OCI-LY1 (cell line): ENCODE results near the gene CDK5R1.

Experiments used
- EZH2 ChIP-seq: fragments of 200-600 bp; sonication (generic), shearing (Covaris generic); IDR thresholded peaks from 2 replicates; pipeline ENCODE4 v1.8.0; 2017; ENCODE audit warnings: borderline replicate concordance, mixed run types, mild to moderate bottlenecking, antibody characterized with exemption, low read length, moderate library complexity, mixed read lengths
- TF ChIP-seq, protein P1 (sequence below): fragments of 200-600 bp; sonication (generic), shearing (Covaris generic); IDR thresholded peaks from 2 replicates; pipeline ENCODE4 v1.5.1; 2017; ENCODE audit warnings: mild to moderate bottlenecking, antibody characterized with exemption, low read length, moderate library complexity, mixed read lengths

DNA sequence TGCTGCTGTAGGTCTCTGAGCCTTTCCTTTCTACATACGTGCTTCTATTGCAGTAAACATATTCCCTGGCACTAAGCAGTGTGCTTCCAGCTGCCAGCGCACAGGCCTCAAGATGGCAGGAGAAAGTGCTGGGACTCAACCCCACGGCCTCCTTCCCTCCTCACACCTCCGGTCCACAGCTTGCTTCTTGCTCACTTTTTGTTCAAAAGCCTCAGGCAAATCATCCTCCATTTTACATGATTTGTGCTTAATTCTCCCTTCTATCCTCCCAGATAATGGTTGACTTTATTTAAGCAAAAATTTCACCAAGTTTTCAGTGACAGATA is 5.4 kb downstream of the CDK5R1 start:
- TF ChIP-seq, protein P1, sequence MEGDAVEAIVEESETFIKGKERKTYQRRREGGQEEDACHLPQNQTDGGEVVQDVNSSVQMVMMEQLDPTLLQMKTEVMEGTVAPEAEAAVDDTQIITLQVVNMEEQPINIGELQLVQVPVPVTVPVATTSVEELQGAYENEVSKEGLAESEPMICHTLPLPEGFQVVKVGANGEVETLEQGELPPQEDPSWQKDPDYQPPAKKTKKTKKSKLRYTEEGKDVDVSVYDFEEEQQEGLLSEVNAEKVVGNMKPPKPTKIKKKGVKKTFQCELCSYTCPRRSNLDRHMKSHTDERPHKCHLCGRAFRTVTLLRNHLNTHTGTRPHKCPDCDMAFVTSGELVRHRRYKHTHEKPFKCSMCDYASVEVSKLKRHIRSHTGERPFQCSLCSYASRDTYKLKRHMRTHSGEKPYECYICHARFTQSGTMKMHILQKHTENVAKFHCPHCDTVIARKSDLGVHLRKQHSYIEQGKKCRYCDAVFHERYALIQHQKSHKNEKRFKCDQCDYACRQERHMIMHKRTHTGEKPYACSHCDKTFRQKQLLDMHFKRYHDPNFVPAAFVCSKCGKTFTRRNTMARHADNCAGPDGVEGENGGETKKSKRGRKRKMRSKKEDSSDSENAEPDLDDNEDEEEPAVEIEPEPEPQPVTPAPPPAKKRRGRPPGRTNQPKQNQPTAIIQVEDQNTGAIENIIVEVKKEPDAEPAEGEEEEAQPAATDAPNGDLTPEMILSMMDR, result no peak
- TF ChIP-seq EZH2, result no peak
